ENCODE data around the gene CEP112.

- TF ChIP-seq, protein P1, sequence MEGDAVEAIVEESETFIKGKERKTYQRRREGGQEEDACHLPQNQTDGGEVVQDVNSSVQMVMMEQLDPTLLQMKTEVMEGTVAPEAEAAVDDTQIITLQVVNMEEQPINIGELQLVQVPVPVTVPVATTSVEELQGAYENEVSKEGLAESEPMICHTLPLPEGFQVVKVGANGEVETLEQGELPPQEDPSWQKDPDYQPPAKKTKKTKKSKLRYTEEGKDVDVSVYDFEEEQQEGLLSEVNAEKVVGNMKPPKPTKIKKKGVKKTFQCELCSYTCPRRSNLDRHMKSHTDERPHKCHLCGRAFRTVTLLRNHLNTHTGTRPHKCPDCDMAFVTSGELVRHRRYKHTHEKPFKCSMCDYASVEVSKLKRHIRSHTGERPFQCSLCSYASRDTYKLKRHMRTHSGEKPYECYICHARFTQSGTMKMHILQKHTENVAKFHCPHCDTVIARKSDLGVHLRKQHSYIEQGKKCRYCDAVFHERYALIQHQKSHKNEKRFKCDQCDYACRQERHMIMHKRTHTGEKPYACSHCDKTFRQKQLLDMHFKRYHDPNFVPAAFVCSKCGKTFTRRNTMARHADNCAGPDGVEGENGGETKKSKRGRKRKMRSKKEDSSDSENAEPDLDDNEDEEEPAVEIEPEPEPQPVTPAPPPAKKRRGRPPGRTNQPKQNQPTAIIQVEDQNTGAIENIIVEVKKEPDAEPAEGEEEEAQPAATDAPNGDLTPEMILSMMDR (conservative IDR thresholded peaks at IDR 0.05): no peak
- TF ChIP-seq ZFX (IDR thresholded peaks at IDR 0.05): no peak
Measured at GRCh38 chr17:66229783-66230538, 38.0 kb upstream of the CEP112 start.

Measured in C4-2B (cell line).